Progenitor cell of endocrine pancreas (in vitro differentiated cells): ENCODE measurements around the gene GRPEL2. TPM values are rescaled to one million over a fixed set of nuclear protein-coding genes. Genes with fewer than 3 reads are reported as not detected.
"Not testable (repeated sequence)": the region's sequence is repeated elsewhere in the genome, so short reads cannot be mapped to it uniquely, and the experiment has no call there.

ENCODE experiments used
- DNase-seq: peaks from one replicate; pipeline ENCODE4 v3.0.0; 2021; ENCODE audit warnings: low spot score; ENCODE audit not compliant: unreplicated experiment
- H3K27ac Mint-ChIP-seq: 2 replicates; pipeline ENCODE4 v1.8.0; 2021; ENCODE audit warnings: mild to moderate bottlenecking, moderate library complexity, mixed read lengths
- H3K27me3 Mint-ChIP-seq: 2 replicates; pipeline ENCODE4 v1.8.0; 2021; ENCODE audit warnings: mixed read lengths
- H3K36me3 Mint-ChIP-seq: 2 replicates; pipeline ENCODE4 v1.8.0; 2022; ENCODE audit warnings: mixed read lengths; ENCODE audit not compliant: insufficient read depth
- H3K4me1 Mint-ChIP-seq: 2 replicates; pipeline ENCODE4 v1.8.0; 2021; ENCODE audit warnings: low read depth, mixed read lengths
- H3K4me3 Mint-ChIP-seq: 2 replicates; pipeline ENCODE4 v1.8.0; 2021; ENCODE audit warnings: low read depth, mild to moderate bottlenecking, moderate library complexity, mixed read lengths
- H3K9me3 Mint-ChIP-seq: 2 replicates; pipeline ENCODE4 v1.8.0; 2021; ENCODE audit warnings: low read depth, mixed read lengths
- total RNA-seq: library from RNA; stranded (reverse); gene quantifications from 2 replicates; pipeline ENCODE4 v1.2.1, GENCODE V29; 2021
- TF ChIP-seq, protein P1 (sequence below): fragments of 200-600 bp; sonication (generic); IDR thresholded peaks from one replicate; pipeline ENCODE4 v1.5.0; 2021; ENCODE audit warnings: antibody characterized with exemption, mild to moderate bottlenecking; ENCODE audit not compliant: unreplicated experiment

The GRPEL2 gene
- total RNA-seq, 1 donor from 2014 or later = 17.6 TPM

DNA sequence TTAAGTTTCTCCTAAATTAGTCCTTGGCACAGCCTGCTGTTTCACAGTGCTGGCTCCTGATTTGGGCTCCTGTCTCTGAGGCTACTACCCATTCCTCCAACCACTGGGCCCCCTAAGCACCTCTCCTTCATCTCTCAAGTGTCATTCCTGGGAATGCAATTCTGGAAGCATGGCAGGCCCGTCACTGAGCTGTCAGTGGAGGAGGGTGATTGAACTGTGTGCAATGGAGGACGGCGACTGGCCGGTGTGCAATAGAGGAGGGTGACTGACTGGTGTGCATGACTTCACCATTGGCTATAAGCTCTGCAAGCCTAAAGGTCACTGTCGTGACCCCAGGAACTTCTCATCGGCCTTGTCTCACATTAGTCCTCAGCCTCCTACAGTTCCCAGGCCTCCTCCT, 46.2 kb downstream of the GRPEL2 start:
- no peaks in the 10 kb centered on the region for H3K27me3 Mint-ChIP-seq
- H3K9me3 Mint-ChIP-seq = no peaks in the 10 kb centered on the region
- no peak overlapping the region for H3K4me3 Mint-ChIP-seq
- no peaks in the 10 kb centered on the region for H3K36me3 Mint-ChIP-seq
- no peak overlapping the region for H3K27ac Mint-ChIP-seq
- TF ChIP-seq, protein P1, sequence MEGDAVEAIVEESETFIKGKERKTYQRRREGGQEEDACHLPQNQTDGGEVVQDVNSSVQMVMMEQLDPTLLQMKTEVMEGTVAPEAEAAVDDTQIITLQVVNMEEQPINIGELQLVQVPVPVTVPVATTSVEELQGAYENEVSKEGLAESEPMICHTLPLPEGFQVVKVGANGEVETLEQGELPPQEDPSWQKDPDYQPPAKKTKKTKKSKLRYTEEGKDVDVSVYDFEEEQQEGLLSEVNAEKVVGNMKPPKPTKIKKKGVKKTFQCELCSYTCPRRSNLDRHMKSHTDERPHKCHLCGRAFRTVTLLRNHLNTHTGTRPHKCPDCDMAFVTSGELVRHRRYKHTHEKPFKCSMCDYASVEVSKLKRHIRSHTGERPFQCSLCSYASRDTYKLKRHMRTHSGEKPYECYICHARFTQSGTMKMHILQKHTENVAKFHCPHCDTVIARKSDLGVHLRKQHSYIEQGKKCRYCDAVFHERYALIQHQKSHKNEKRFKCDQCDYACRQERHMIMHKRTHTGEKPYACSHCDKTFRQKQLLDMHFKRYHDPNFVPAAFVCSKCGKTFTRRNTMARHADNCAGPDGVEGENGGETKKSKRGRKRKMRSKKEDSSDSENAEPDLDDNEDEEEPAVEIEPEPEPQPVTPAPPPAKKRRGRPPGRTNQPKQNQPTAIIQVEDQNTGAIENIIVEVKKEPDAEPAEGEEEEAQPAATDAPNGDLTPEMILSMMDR = no peak
- DNase-seq = no peak
- H3K4me1 Mint-ChIP-seq = no peaks in the 10 kb centered on the region

- H3K4me3 Mint-ChIP-seq = no peak overlapping the region
Observed at GRCh38 chr5:149392718-149393117, 47.4 kb downstream of the GRPEL2 start.

DNA sequence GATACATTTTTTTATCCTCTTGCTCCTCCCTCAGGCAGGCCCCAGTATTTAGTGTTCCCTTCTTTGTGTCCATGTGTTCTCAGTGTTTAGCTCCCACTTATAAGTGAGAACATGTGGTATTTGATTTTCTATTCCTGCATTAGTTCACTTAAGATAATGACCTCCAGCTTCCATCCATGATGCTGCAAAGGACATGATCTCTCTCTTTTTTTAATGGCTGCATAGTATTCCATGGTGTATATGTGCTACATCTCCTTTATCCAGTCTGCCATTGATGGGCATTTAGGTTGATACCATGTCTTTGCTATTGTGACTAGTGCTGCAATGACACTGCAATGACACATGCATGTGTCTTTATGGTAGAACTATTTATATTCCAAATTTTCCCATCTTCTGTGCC, 49.7 kb downstream of the GRPEL2 start:
- H3K4me3 Mint-ChIP-seq, H3K27me3 Mint-ChIP-seq, DNase-seq, H3K27ac Mint-ChIP-seq, H3K36me3 Mint-ChIP-seq, H3K4me1 Mint-ChIP-seq, H3K9me3 Mint-ChIP-seq: not testable (repeated sequence)

More at GRCh38 chr5:149392718-149393117, 47.4 kb downstream of the GRPEL2 start:
- Mint-ChIP-seq H3K36me3 (no peaks in the 10 kb centered on the region), H3K27me3 (peaks cover 3% of the 10 kb centered on the region), H3K4me1 (no peaks in the 10 kb centered on the region), H3K27ac (no peak overlapping the region), H3K9me3 (no peaks in the 10 kb centered on the region)
- TF ChIP-seq, protein P1 = no peak
- no peak for DNase-seq

GRCh38 chr5:149397530-149397929, 52.2 kb downstream of the GRPEL2 start:
- Mint-ChIP-seq H3K4me1 (peaks cover 2% of the 10 kb centered on the region), H3K4me3 (no peak overlapping the region), H3K27me3 (peaks cover 3% of the 10 kb centered on the region), H3K27ac (no peak overlapping the region), H3K9me3 (no peaks in the 10 kb centered on the region), H3K36me3 (no peaks in the 10 kb centered on the region)
- DNase-seq = no peak
- TF ChIP-seq, protein P1 = no peak

DNA sequence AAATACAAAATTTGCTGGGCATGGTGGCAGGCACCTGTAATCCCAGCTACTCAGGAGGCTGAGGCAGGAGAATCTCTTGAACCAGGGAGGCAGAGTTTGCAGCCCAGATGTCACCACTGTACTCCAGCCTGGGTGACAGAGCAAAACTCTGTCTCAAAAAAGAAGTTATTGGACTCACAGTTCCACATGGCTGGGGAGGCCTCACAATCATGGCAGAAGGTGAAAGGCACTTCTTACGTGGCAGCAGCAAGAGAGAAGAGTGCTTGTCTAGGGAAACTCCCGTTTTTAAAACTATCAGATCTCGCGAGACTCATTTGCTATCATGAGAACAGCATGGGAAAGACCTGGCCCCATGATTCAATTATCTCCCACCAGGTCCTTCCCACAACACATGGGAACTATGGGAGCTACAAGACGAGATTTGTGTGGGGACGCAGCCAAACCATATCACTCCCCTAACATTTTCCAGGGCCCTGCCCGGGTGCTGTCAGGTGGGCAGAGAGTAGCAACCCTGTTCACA, 53.5 kb downstream of the GRPEL2 start:
- H3K36me3 Mint-ChIP-seq = not testable (repeated sequence)

DNA sequence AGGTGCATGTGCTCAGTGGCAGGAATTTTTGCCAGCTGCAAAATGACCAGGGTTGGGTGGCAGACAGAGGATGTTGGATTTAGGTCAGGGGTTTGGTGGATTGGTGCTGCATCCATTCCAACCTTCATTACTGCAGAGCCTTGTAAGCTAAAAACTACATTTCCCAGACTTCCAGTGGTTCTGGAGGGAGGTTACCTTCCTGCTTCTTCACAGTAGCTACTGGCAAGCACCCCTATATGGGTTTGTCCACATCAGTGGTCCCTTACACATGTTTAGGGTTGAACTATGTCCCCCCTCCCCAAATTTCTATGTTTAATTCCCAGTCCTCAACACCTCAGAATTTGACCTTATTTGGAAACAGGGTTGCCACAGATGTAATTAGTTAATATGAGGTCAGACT, 54.5 kb downstream of the GRPEL2 start:
- peaks cover 3% of the 10 kb centered on the region for H3K27me3 Mint-ChIP-seq
- no peaks in the 10 kb centered on the region for H3K36me3 Mint-ChIP-seq
- H3K9me3 Mint-ChIP-seq = no peaks in the 10 kb centered on the region
- peaks cover 2% of the 10 kb centered on the region for H3K4me1 Mint-ChIP-seq
- DNase-seq = no peak
- no peak overlapping the region for H3K27ac Mint-ChIP-seq
- TF ChIP-seq, protein P1 = no peak
- no peak overlapping the region for H3K4me3 Mint-ChIP-seq

More for the DNA sequence above, 53.5 kb downstream of the GRPEL2 start:
- H3K27ac Mint-ChIP-seq, H3K4me1 Mint-ChIP-seq, H3K9me3 Mint-ChIP-seq, H3K27me3 Mint-ChIP-seq, H3K4me3 Mint-ChIP-seq, DNase-seq: not testable (repeated sequence)
